ENCODE measurements around the gene PELI1.

Gene PELI1

DNA sequence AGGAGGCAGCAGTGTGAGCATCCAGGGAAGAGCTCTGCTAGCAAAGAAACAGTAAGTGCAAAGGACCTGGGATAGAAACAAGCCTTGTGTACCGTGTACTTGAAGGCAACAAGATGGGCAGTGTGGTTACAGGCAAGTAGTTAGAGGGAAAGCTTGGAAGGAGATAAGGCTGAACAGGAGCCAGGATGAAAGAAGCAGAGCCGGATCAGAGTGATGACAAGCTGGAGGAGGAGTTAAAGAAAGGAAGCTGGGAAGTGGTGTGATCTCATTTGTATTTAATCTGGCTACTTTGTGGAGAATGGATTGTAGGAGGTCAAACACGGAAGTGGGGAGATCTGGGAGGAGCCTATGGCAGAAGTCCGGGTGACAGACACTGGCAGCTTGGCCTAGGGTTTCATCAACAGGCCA lies 80.3 kb downstream of the PELI1 start:
- no peak for DNase-seq (ENCODE audit: extremely low spot score)
- CTCF ChIA-PET = no interaction called here
- TF ChIP-seq TARDBP (IDR thresholded peaks at IDR 0.05) (no peak), LEF1 (IDR thresholded peaks at IDR 0.05; ENCODE audit: borderline replicate concordance) (no peak), FOXA1 (IDR thresholded peaks at IDR 0.05) (no peak)
- POLR2A ChIA-PET = no interaction called here

DNA sequence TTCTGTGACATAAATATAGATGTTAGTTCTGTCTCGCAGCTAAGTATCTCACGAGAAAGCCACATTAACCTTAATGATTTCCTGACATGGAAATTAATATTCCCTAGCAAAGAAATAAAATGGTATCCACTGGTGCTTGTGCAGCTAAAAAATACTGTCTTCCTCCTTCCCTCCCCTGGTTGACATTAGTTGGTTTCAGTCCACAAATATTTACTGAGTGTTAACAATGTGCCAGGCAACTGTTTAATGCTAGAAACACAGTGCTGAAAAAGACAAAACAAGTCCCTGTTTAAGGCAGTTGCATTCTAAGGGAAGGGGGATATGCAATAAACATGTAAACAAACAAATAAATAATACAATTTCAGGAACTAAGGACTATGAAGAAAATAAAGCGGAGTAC lies 80.8 kb downstream of the PELI1 start:
- TF ChIP-seq HDGF (IDR thresholded peaks at IDR 0.05; ENCODE audit: borderline replicate concordance) (no peak), LEF1 (IDR thresholded peaks at IDR 0.05; ENCODE audit: borderline replicate concordance) (no peak), SUZ12 (IDR thresholded peaks at IDR 0.05) (no peak), FOXM1 (IDR thresholded peaks at IDR 0.05; ENCODE audit: borderline replicate concordance) (no peak), ARNT (IDR thresholded peaks at IDR 0.05) (no peak), FOXA1 (IDR thresholded peaks at IDR 0.05) (no peak), L3MBTL2 (conservative IDR thresholded peaks at IDR 0.05) (no peak), BHLHE40 (IDR thresholded peaks at IDR 0.05; ENCODE audit: borderline replicate concordance) (no peak), CTBP1 (IDR thresholded peaks at IDR 0.05; ENCODE audit: borderline replicate concordance) (no peak)
- DNase-seq (ENCODE audit: extremely low spot score) = no peak
- CTCF ChIA-PET = no interaction called here
- POLR2A ChIA-PET = no interaction called here

DNA sequence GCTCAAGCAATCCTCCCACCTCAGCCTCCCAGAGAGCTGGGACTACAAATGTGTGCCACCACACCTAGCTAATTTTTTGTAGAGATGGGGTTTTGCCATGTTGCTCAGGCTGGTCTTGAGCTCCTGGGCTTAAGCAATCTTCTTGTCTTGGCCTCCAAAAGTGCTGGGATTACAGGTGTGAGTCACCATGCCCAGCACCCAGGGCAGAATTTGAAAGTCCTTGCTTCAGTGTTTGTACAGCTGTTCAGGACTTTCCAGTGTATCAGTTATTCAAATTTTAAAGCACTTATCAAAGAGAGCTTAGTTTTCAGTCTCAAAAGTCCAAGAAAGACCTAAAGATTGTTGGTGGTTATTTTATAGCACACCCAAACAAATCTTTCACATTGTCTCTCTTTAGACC lies 81.4 kb downstream of the PELI1 start:
- no peak for TF ChIP-seq LEF1 (IDR thresholded peaks at IDR 0.05; ENCODE audit: borderline replicate concordance)
- no peak for TF ChIP-seq ARNT (IDR thresholded peaks at IDR 0.05)
- TF ChIP-seq ZNF384 (IDR thresholded peaks at IDR 0.05) = no peak
- DNase-seq (ENCODE audit: extremely low spot score) = no peak
- POLR2A ChIA-PET = no interaction called here
- CTCF ChIA-PET = no interaction called here

DNA sequence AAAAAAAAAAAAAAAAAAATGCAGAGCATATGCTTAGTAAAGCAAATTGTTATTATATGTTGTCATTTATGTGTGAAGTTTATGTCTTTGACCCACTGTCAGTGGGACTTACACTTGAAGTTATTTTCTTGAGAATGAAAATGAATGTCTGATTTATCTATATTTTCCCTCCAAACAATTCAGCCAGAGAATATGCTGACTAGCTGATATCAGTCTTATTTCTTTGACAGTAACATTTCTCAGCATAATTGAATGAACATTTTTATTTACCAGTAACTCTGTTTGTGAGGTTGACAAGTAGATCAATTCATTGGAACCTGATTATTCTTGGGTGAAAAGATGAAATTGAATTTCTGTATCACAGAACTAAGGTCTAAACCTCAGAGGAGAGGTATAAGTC lies 85.0 kb downstream of the PELI1 start:
- TF ChIP-seq BHLHE40 (IDR thresholded peaks at IDR 0.05; ENCODE audit: borderline replicate concordance) (no peak), LEF1 (IDR thresholded peaks at IDR 0.05; ENCODE audit: borderline replicate concordance) (no peak), SUZ12 (IDR thresholded peaks at IDR 0.05) (no peak), FOXK2 (IDR thresholded peaks at IDR 0.05) (no peak), FOXM1 (IDR thresholded peaks at IDR 0.05; ENCODE audit: borderline replicate concordance) (no peak)
- TF ChIP-seq, protein P1, sequence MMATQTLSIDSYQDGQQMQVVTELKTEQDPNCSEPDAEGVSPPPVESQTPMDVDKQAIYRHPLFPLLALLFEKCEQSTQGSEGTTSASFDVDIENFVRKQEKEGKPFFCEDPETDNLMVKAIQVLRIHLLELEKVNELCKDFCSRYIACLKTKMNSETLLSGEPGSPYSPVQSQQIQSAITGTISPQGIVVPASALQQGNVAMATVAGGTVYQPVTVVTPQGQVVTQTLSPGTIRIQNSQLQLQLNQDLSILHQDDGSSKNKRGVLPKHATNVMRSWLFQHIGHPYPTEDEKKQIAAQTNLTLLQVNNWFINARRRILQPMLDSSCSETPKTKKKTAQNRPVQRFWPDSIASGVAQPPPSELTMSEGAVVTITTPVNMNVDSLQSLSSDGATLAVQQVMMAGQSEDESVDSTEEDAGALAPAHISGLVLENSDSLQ (IDR thresholded peaks at IDR 0.05) = no peak
- POLR2A ChIA-PET = no interaction called here
- CTCF ChIA-PET = no interaction called here
- DNase-seq (ENCODE audit: extremely low spot score) = no peak

DNA sequence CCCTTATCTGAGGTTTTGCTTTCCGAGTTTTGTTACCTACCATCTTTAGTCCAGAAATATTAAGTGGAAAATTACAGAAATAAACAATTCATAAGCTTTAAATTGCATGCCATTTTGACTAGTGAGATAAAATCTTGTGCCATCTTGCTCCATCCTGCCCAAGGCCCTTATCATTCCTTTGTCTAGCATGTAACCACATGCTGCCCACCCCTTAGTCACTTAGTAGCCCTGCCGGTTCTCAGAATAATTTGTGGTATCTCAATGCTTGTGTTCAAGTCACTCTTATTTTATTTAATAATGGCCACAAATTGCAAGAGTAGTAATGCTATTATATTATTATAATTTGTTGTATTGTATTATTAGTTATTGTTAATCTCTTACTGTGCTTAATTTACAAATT lies 88.2 kb downstream of the PELI1 start:
- TF ChIP-seq BHLHE40 (IDR thresholded peaks at IDR 0.05; ENCODE audit: borderline replicate concordance) (no peak), CTBP1 (IDR thresholded peaks at IDR 0.05; ENCODE audit: borderline replicate concordance) (no peak), FOXA1 (IDR thresholded peaks at IDR 0.05) (no peak), ELF4 (IDR thresholded peaks at IDR 0.05) (no peak), TARDBP (IDR thresholded peaks at IDR 0.05) (no peak), ARNT (IDR thresholded peaks at IDR 0.05) (no peak), NFRKB (IDR thresholded peaks at IDR 0.05) (no peak), SP1 (IDR thresholded peaks at IDR 0.05) (no peak), LEF1 (IDR thresholded peaks at IDR 0.05; ENCODE audit: borderline replicate concordance) (no peak), FOXK2 (IDR thresholded peaks at IDR 0.05) (no peak), FOXM1 (IDR thresholded peaks at IDR 0.05; ENCODE audit: borderline replicate concordance) (no peak), HDGF (IDR thresholded peaks at IDR 0.05; ENCODE audit: borderline replicate concordance) (no peak), SUZ12 (IDR thresholded peaks at IDR 0.05) (no peak)
- DNase-seq (ENCODE audit: extremely low spot score) = no peak
- ChIA-PET POLR2A (no interaction called here), CTCF (no interaction called here)

DNA sequence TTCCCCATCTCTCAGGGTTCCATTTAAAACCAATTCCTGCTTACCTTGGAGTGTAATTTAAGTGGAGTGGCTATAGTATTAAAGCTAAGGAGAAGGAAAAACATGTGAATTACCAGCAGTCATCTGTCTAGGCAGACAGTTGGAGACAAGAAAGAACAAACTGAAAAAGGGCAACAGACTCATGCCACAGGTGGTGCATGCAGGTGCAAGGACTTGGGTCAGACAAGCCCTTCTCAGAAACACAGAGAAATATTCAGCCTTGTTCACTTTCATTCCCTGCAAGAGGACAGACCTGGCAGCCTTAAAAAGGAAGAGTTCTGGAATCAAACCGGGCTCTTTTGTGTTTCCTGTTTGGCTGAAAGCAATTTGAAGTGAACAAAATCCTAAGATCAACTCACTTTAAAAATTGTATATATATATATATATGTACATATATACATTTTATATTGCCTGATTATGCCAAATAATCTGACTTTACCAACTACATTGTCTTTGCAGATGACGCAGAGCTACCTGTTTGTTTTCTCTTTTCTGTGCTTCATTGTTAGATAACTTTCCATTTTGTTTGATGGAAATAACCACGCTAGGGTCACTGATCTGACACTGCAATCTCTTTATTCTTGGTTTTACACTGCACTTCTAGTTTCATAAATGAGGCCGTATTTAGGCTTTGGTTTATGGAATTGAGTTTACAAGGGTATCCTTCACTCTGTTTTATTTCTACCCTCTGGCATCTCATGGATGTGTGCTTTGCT lies 89.9 kb downstream of the PELI1 start:
- no peak for DNase-seq (ENCODE audit: extremely low spot score)
- TF ChIP-seq FOXK2 (IDR thresholded peaks at IDR 0.05) = no peak
- no peak for TF ChIP-seq ZNF384 (IDR thresholded peaks at IDR 0.05)
- TF ChIP-seq NFRKB (IDR thresholded peaks at IDR 0.05) = no peak
- no peak for TF ChIP-seq L3MBTL2 (conservative IDR thresholded peaks at IDR 0.05)
- TF ChIP-seq HDGF (IDR thresholded peaks at IDR 0.05; ENCODE audit: borderline replicate concordance) = no peak
- TF ChIP-seq SP1 (IDR thresholded peaks at IDR 0.05) = no peak
- TF ChIP-seq BHLHE40 (IDR thresholded peaks at IDR 0.05; ENCODE audit: borderline replicate concordance) = no peak
- no peak for TF ChIP-seq TARDBP (IDR thresholded peaks at IDR 0.05)
- TF ChIP-seq ELF4 (IDR thresholded peaks at IDR 0.05) = no peak
- TF ChIP-seq FOXM1 (IDR thresholded peaks at IDR 0.05; ENCODE audit: borderline replicate concordance) = no peak
- no peak for TF ChIP-seq FOXA1 (IDR thresholded peaks at IDR 0.05)
- TF ChIP-seq CTBP1 (IDR thresholded peaks at IDR 0.05; ENCODE audit: borderline replicate concordance) = no peak
- TF ChIP-seq, protein P1 (IDR thresholded peaks at IDR 0.05) = no peak
- TF ChIP-seq LEF1 (IDR thresholded peaks at IDR 0.05; ENCODE audit: borderline replicate concordance) = no peak
- no peak for TF ChIP-seq ARNT (IDR thresholded peaks at IDR 0.05)
- no peak for TF ChIP-seq SUZ12 (IDR thresholded peaks at IDR 0.05)
- ChIA-PET CTCF (no interaction called here), POLR2A (no interaction called here)

DNA sequence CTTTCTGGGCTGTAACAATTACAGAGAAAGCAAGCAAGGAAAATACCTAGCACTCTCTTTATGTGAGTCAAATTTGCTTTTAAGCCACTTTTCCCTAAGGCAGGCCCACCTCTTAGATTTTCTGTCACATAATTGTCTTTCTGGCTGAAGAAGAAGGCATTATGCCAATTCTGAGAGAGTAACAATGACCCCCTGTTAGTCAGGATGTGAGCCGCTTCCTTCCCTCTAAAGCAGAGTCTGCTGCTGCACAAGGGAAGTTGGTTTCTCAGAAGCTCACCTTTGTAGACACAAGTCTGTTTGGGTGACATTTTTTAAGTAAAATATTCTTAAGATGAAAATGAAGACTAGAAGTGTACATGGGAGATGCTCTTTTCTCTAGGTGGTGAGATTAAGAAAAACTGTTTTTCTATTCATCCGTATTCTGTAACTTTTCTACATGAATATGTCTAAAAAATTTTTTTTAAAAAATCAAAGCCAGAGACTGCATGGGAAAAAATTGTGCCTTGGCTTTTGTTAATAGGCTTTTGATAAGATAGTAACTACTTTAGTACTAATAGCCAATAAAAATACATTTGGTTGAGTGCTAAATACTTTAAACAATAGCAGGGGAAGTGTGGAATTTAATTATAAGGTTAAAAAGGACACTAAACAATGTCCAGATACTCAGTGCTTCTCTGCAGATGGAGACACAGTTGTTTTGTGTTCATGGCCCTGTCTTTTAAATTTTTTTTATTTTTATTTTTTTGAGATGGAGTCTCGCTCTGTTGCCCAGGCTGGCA lies 91.6 kb downstream of the PELI1 start:
- DNase-seq (ENCODE audit: extremely low spot score) = no peak

More for the DNA sequence above, 91.6 kb downstream of the PELI1 start:
- ChIA-PET CTCF (interaction anchor here (0.7 kb wide), 1 partner anchor 346 kb away, joined by 3 read pairs; no protein-coding TSS in a partner anchor), POLR2A (no interaction called here)
- TF ChIP-seq BHLHE40 (IDR thresholded peaks at IDR 0.05; ENCODE audit: borderline replicate concordance) = no peak
- TF ChIP-seq FOXA1 (IDR thresholded peaks at IDR 0.05) = no peak
- TF ChIP-seq ZNF384 (IDR thresholded peaks at IDR 0.05) = no peak

All from HEK293T (cell line).